ENCODE results near the gene NACC2. TPM values are rescaled to one million over a fixed set of nuclear protein-coding genes. Genes with fewer than 3 reads are reported as not detected.
"Not testable (repeated sequence)": the region's sequence is repeated elsewhere in the genome, so short reads cannot be mapped to it uniquely, and the experiment has no call there.

NACC2 gene
- total RNA-seq, 6 experiments from 2014 or later, result 38.2 to 46.7 (median 40.2) TPM

- H3K4me1 Mint-ChIP-seq (ENCODE audit: low read depth), result peaks cover 17% of the 10 kb centered on the region
- no peak overlapping the region for H3K27ac Mint-ChIP-seq
- H3K27me3 Mint-ChIP-seq (ENCODE audit: insufficient read depth), result peaks cover 9% of the 10 kb centered on the region
- no peaks in the 10 kb centered on the region for H3K9me3 Mint-ChIP-seq
- no peak for DNase-seq
- no peak overlapping the region for H3K4me3 Mint-ChIP-seq
- H3K36me3 Mint-ChIP-seq (ENCODE audit: low read depth), result no peaks in the 10 kb centered on the region
- no peak for TF ChIP-seq CTCF (IDR thresholded peaks at IDR 0.05)
Observed at GRCh38 chr9:136103651-136104487, 8.8 kb upstream of the NACC2 start.

GRCh38 chr9:136101615-136102074 lies 6.6 kb upstream of the NACC2 start:
- H3K27me3 Mint-ChIP-seq (ENCODE audit: insufficient read depth); H3K9me3 Mint-ChIP-seq; DNase-seq; H3K27ac Mint-ChIP-seq; H3K36me3 Mint-ChIP-seq (ENCODE audit: low read depth); H3K4me3 Mint-ChIP-seq: not testable (repeated sequence)
- peaks cover 17% of the 10 kb centered on the region for H3K4me1 Mint-ChIP-seq (ENCODE audit: low read depth)

GRCh38 chr9:136100700-136101614 lies 5.9 kb upstream of the NACC2 start:
- Mint-ChIP-seq H3K9me3 (no peaks in the 10 kb centered on the region), H3K4me1 (ENCODE audit: low read depth) (peaks cover 11% of the 10 kb centered on the region), H3K4me3 (no peak overlapping the region), H3K27ac (no peak overlapping the region), H3K27me3 (ENCODE audit: insufficient read depth) (peaks cover 9% of the 10 kb centered on the region), H3K36me3 (ENCODE audit: low read depth) (no peaks in the 10 kb centered on the region)
- no peak for DNase-seq
- no peak for TF ChIP-seq CTCF (IDR thresholded peaks at IDR 0.05)

- Mint-ChIP-seq H3K4me1 (ENCODE audit: low read depth) (no peaks in the 10 kb centered on the region), H3K4me3 (no peak overlapping the region), H3K9me3 (no peaks in the 10 kb centered on the region), H3K36me3 (ENCODE audit: low read depth) (no peaks in the 10 kb centered on the region), H3K27ac (no peak overlapping the region), H3K27me3 (ENCODE audit: insufficient read depth) (peaks cover 4% of the 10 kb centered on the region)
- no peak for TF ChIP-seq CTCF (IDR thresholded peaks at IDR 0.05)
- no peak for DNase-seq
Observed at GRCh38 chr9:136099542-136099941, 4.5 kb upstream of the NACC2 start.

GRCh38 chr9:136098844-136099243 lies 3.8 kb upstream of the NACC2 start:
- H3K36me3 Mint-ChIP-seq (ENCODE audit: low read depth), result no peaks in the 10 kb centered on the region
- H3K4me3 Mint-ChIP-seq, result no peak overlapping the region

More at GRCh38 chr9:136098844-136099243, 3.8 kb upstream of the NACC2 start:
- Mint-ChIP-seq H3K9me3 (no peaks in the 10 kb centered on the region), H3K4me1 (ENCODE audit: low read depth) (no peaks in the 10 kb centered on the region), H3K27me3 (ENCODE audit: insufficient read depth) (peaks cover 4% of the 10 kb centered on the region), H3K27ac (no peak overlapping the region)
- DNase-seq, result no peak
- no peak for TF ChIP-seq CTCF (IDR thresholded peaks at IDR 0.05)

All from HFFc6 (cell line).